Measurements from ENCODE around the gene DDO. TPM values are rescaled to one million over a fixed set of nuclear protein-coding genes. Genes with fewer than 3 reads are reported as not detected.

The DDO gene
- total and polyA plus RNA-seq, 2 experiments from 2014 or later: 0.10 TPM; not detected in 1

DNA sequence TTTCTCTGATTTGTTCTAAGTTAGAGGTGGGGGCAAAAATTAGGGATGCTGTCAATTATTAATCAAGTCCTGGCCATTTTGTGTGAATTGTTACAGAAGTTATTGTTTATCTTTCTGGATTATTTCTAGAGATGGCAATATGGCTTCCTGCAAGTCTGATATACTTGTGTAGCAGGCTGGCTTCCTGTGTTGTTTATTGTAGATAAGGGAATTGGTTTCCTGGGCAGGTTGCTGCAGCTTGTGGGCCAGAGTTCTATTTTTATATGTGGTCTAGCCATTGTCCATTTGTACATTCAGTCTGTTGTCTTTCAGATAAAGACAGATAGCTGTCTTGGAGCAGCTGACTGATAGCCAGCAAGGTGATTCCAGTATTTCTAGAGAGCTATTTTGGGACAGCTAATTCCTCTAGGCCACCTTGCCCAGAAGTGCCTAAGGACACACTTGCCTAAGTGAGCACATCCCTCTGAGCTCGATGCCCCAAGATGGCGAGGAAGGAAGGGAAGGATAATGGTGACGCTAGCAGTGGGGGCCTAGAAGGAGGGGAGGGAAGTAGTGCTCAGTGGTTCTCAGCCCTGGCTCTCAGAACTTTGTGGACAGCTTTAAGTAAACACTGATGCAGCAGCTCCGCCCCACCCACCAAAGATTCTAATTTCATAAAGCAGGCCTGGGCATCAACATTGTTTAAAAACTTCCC lies 25.5 kb downstream of the DDO start:
- Mint-ChIP-seq H3K9me3 (no peaks in the 10 kb centered on the region), H3K36me3 (ENCODE audit: low read depth) (no peaks in the 10 kb centered on the region), H3K27me3 (ENCODE audit: insufficient read depth, low read depth, poor library complexity) (peaks cover 1% of the 10 kb centered on the region), H3K4me3 (no peak overlapping the region), H3K4me1 (peaks cover 9% of the 10 kb centered on the region), H3K27ac (no peak overlapping the region)
- Histone ChIP-seq H3K4me2 (no peak overlapping the region), H3K9me2 (ENCODE audit: insufficient read depth) (0 out of 2 replicates have a peak, but pooled peaks cover 9% of the 10 kb centered on the region), H2AFZ (no peak overlapping the region), H3K27ac (ENCODE audit: low read depth) (no peak overlapping the region), H3F3A (replicated peaks; ENCODE audit: low read depth) (no peaks in the 10 kb centered on the region), H3K27me3 (ENCODE audit: insufficient read depth) (no peaks in the 10 kb centered on the region), H3K36me3 (ENCODE audit: insufficient read depth) (no peaks in the 10 kb centered on the region), H3K4me3 (no peak overlapping the region), H4K20me1 (replicated peaks; ENCODE audit: insufficient read depth) (no peaks in the 10 kb centered on the region), H3K79me2 (replicated peaks; ENCODE audit: insufficient read depth) (no peaks in the 10 kb centered on the region), H3K4me1 (ENCODE audit: insufficient read depth) (peaks cover 3% of the 10 kb centered on the region)
- TF ChIP-seq ZNF331 (CRISPR knock-in tag; IDR thresholded peaks at IDR 0.05; ENCODE audit: low read depth) (no peak), JUNB (IDR thresholded peaks at IDR 0.05; ENCODE audit: unreplicated experiment) (no peak), EZH2phosphoT487 (IDR thresholded peaks at IDR 0.05; ENCODE audit: unreplicated experiment) (no peak), POLR2AphosphoS5 (IDR thresholded peaks at IDR 0.05; ENCODE audit: low read depth) (no peak), STAT1 (IDR thresholded peaks at IDR 0.05; ENCODE audit: unreplicated experiment) (no peak)
- DNase-seq (ENCODE audit: low spot score) (no peak), ATAC-seq (no peak)

DNA sequence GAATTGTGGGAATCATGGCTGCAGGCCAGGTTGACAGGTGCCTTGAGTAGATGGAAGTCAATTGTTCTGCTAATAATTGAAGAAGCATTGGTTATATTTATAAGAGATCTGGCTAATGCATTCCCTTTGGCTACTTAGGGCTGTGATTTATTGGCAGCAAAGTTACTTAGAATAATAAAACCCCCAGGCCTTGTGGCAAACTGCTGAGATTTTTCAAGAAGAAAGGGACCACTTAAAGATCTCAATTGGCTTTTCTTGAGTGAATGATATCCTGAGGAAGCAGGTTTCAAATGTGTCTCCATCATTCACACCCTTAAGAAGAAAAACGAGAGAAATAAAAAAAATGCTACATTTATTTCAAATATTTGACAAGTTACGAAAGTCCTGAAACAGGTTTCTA lies 27.4 kb downstream of the DDO start:
- no peak overlapping the region for H3K4me3 Mint-ChIP-seq
- peaks cover 3% of the 10 kb centered on the region for H3K4me1 ChIP-seq (ENCODE audit: insufficient read depth)
- ATAC-seq: no peak
- TF ChIP-seq NANOG (IDR thresholded peaks at IDR 0.05; ENCODE audit: borderline replicate concordance) (no peak), CREB1 (CRISPR knock-in tag; IDR thresholded peaks at IDR 0.05; ENCODE audit: low read depth) (no peak), EZH2 (IDR thresholded peaks at IDR 0.05; ENCODE audit: low read depth, unreplicated experiment) (no peak), EZH2phosphoT487 (IDR thresholded peaks at IDR 0.05; ENCODE audit: unreplicated experiment) (no peak), STAT1 (IDR thresholded peaks at IDR 0.05; ENCODE audit: unreplicated experiment) (no peak), POLR2AphosphoS5 (IDR thresholded peaks at IDR 0.05; ENCODE audit: low read depth) (no peak), ZNF331 (CRISPR knock-in tag; IDR thresholded peaks at IDR 0.05; ENCODE audit: low read depth) (no peak), JUNB (IDR thresholded peaks at IDR 0.05; ENCODE audit: unreplicated experiment) (no peak)
- TF ChIP-seq, protein P1, sequence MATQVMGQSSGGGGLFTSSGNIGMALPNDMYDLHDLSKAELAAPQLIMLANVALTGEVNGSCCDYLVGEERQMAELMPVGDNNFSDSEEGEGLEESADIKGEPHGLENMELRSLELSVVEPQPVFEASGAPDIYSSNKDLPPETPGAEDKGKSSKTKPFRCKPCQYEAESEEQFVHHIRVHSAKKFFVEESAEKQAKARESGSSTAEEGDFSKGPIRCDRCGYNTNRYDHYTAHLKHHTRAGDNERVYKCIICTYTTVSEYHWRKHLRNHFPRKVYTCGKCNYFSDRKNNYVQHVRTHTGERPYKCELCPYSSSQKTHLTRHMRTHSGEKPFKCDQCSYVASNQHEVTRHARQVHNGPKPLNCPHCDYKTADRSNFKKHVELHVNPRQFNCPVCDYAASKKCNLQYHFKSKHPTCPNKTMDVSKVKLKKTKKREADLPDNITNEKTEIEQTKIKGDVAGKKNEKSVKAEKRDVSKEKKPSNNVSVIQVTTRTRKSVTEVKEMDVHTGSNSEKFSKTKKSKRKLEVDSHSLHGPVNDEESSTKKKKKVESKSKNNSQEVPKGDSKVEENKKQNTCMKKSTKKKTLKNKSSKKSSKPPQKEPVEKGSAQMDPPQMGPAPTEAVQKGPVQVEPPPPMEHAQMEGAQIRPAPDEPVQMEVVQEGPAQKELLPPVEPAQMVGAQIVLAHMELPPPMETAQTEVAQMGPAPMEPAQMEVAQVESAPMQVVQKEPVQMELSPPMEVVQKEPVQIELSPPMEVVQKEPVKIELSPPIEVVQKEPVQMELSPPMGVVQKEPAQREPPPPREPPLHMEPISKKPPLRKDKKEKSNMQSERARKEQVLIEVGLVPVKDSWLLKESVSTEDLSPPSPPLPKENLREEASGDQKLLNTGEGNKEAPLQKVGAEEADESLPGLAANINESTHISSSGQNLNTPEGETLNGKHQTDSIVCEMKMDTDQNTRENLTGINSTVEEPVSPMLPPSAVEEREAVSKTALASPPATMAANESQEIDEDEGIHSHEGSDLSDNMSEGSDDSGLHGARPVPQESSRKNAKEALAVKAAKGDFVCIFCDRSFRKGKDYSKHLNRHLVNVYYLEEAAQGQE (IDR thresholded peaks at IDR 0.05; ENCODE audit: unreplicated experiment): no peak
- TF ChIP-seq, protein P2, sequence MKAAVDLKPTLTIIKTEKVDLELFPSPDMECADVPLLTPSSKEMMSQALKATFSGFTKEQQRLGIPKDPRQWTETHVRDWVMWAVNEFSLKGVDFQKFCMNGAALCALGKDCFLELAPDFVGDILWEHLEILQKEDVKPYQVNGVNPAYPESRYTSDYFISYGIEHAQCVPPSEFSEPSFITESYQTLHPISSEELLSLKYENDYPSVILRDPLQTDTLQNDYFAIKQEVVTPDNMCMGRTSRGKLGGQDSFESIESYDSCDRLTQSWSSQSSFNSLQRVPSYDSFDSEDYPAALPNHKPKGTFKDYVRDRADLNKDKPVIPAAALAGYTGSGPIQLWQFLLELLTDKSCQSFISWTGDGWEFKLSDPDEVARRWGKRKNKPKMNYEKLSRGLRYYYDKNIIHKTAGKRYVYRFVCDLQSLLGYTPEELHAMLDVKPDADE (IDR thresholded peaks at IDR 0.05): no peak

More for the DNA sequence above, 27.4 kb downstream of the DDO start:
- no peak overlapping the region for H3K27ac Mint-ChIP-seq
- H3K4me1 Mint-ChIP-seq: peaks cover 9% of the 10 kb centered on the region
- Histone ChIP-seq H3F3A (replicated peaks; ENCODE audit: low read depth) (no peaks in the 10 kb centered on the region), H3K27me3 (ENCODE audit: insufficient read depth) (no peaks in the 10 kb centered on the region), H3K4me3 (no peak overlapping the region), H3K4me2 (no peak overlapping the region; the same call in 1 of the 2 replicates), H2AFZ (no peak overlapping the region), H3K9me2 (ENCODE audit: insufficient read depth) (0 out of 2 replicates have a peak, but pooled peaks cover 9% of the 10 kb centered on the region), H3K27ac (ENCODE audit: low read depth) (no peak overlapping the region), H3K36me3 (ENCODE audit: insufficient read depth) (no peaks in the 10 kb centered on the region), H3K79me2 (replicated peaks; ENCODE audit: insufficient read depth) (no peaks in the 10 kb centered on the region), H4K20me1 (replicated peaks; ENCODE audit: insufficient read depth) (no peaks in the 10 kb centered on the region)
- no peak for DNase-seq (ENCODE audit: low spot score)
- H3K27me3 Mint-ChIP-seq (ENCODE audit: insufficient read depth, low read depth, poor library complexity): no peaks in the 10 kb centered on the region
- H3K36me3 Mint-ChIP-seq (ENCODE audit: low read depth): no peaks in the 10 kb centered on the region
- no peaks in the 10 kb centered on the region for H3K9me3 Mint-ChIP-seq
